K562 (cell line): ENCODE data around the gene ERAL1. TPM values are rescaled to one million over a fixed set of nuclear protein-coding genes. Genes with fewer than 3 reads are reported as not detected.
A peak's percentile ranks its signal among the peaks of the same experiment; 100 is the strongest.

Experiments
- BRD4 ChIP-seq: fragments of 200-600 bp; sonication (generic); IDR thresholded peaks from 2 replicates; pipeline ENCODE4 v1.6.1; 2017; ENCODE audit warnings: inconsistent platforms
- HIVEP1 ChIP-seq: fragments of 250-450 bp; sonication (Bioruptor Pico); IDR thresholded peaks from 2 replicates; pipeline ENCODE4 v1.4.0; 2020; ENCODE audit warnings: mild to moderate bottlenecking
- HMG20A ChIP-seq: fragments of 450-650 bp; formaldehyde crosslinking; conservative IDR thresholded peaks from 2 replicates; pipeline ENCODE4 v1.4.0; 2020; ENCODE audit warnings: mild to moderate bottlenecking, mixed read lengths
- HMG20B ChIP-seq: fragments of 250-450 bp; sonication (Bioruptor Pico); IDR thresholded peaks from 2 replicates; pipeline ENCODE4 v1.5.0; 2021; ENCODE audit warnings: mild to moderate bottlenecking
- JUN ChIP-seq, 2 experiments: sonication (generic) in 1 of 2; formaldehyde crosslinking in 1 of 2; IDR thresholded peaks; 2 replicates each; pipeline versions ENCODE4 v1.6.1 to v1.8.0; 2012 to 2022; ENCODE audit warnings: borderline replicate concordance in 2 of 2, mild to moderate bottlenecking in 2 of 2, improper control_type of control experiment in 1 of 2, low read depth in 1 of 2, low read length in 1 of 2, missing genetic modification reagents in 1 of 2
- MTA1 ChIP-seq: fragments of 450-650 bp; IDR thresholded peaks from 2 replicates; pipeline ENCODE4 v1.6.1; 2017; ENCODE audit warnings: borderline replicate concordance
- MXI1 ChIP-seq: IDR thresholded peaks from 2 replicates; pipeline ENCODE4 v1.6.1; 2011; ENCODE audit warnings: low read depth, mild to moderate bottlenecking, improper control_type of control experiment, low read length
- MYNN ChIP-seq, 2 experiments: sonication (generic); formaldehyde crosslinking in 1 of 2; IDR thresholded peaks; 2 replicates each; pipeline versions ENCODE4 v1.5.0 to v1.6.1; 2016 to 2020; ENCODE audit warnings: antibody characterized with exemption in 1 of 2, missing genetic modification reagents in 1 of 2
- NR2C1 ChIP-seq, 2 experiments: fragments of 450-650 bp; IDR thresholded peaks; 2 replicates each; pipeline ENCODE4 v1.6.1; 2017; ENCODE audit warnings: mild to moderate bottlenecking in 2 of 2, antibody characterized with exemption in 1 of 2, inconsistent platforms in 1 of 2, missing compliant biosample characterization in 1 of 2, missing genetic modification characterization in 1 of 2
- NR3C1 ChIP-seq: sonication (generic); formaldehyde crosslinking; IDR thresholded peaks from 2 replicates; pipeline ENCODE4 v1.8.1; 2022; ENCODE audit warnings: missing genetic modification reagents
- POLR3G ChIP-seq: IDR thresholded peaks from 2 replicates; pipeline ENCODE4 v1.6.1; 2011; ENCODE audit not compliant: insufficient read length, insufficient replicate concordance; ENCODE audit errors: extremely low read depth
- RB1 ChIP-seq: fragments of 450-650 bp; IDR thresholded peaks from 2 replicates; pipeline ENCODE4 v1.6.1; 2017; ENCODE audit warnings: low read depth, mild to moderate bottlenecking
- RBM22 ChIP-seq: fragments of 200-400 bp; formaldehyde crosslinking; IDR thresholded peaks from 2 replicates; pipeline ENCODE4 v1.6.1; 2018; ENCODE audit warnings: low read length, low read depth; ENCODE audit not compliant: poor library complexity, severe bottlenecking
- SPI1 ChIP-seq: IDR thresholded peaks from 2 replicates; pipeline ENCODE4 v1.6.1; 2011; ENCODE audit warnings: low read depth, low read length, control low read depth, borderline replicate concordance
- SUPT5H ChIP-seq: fragments of 450-650 bp; IDR thresholded peaks from 2 replicates; pipeline ENCODE4 v1.6.1; 2016
- TCF7 ChIP-seq: sonication (generic); IDR thresholded peaks from 2 replicates; pipeline ENCODE4 v1.6.1; 2016; ENCODE audit warnings: antibody characterized with exemption, borderline replicate concordance
- ZNF431 ChIP-seq: sonication (generic); formaldehyde crosslinking; IDR thresholded peaks from 2 replicates; pipeline ENCODE4 v1.8.0; 2022; ENCODE audit warnings: mild to moderate bottlenecking, missing genetic modification reagents
- ZNF445 ChIP-seq: fragments of 250-450 bp; sonication (Bioruptor Pico); IDR thresholded peaks from 2 replicates; pipeline ENCODE4 v1.4.0; 2020; ENCODE audit warnings: low read depth, mild to moderate bottlenecking, moderate library complexity
- ZNF75A ChIP-seq: fragments of 450-650 bp; formaldehyde crosslinking; IDR thresholded peaks from 2 replicates; pipeline ENCODE4 v1.4.0; 2020; ENCODE audit warnings: mild to moderate bottlenecking
- polyA plus RNA-seq, 8 experiments: library from polyadenylated mRNA; depleted of rRNA in 4 of 8; stranded (reverse) in 5 of 8; unstranded in 3 of 8; fragments of >200 nt; fragmentation: Nextera tagmentation in 2 of 8; fragmentation: Illumina TruSeq in 1 of 8; extraction: Ambion mirVana in 2 of 8; extraction: Trizol in 1 of 8; gene quantifications; 2 replicates each; pipeline versions ENCODE4 v1.2.1 to v1.2.3, GENCODE V29; 2011 to 2014; ENCODE audit warnings: inconsistent platforms in 1 of 8, missing spikeins in 1 of 8
- total RNA-seq, 7 experiments: library from RNA; depleted of rRNA in 6 of 7; stranded (reverse); fragments of >200 nt in 6 of 7; fragmentation: Illumina TruSeq in 2 of 7; extraction: Trizol in 2 of 7; gene quantifications; 2 replicates each; pipeline versions ENCODE4 v1.2.1 to v1.2.3, GENCODE V29; 2011 to 2021; ENCODE audit warnings: low replicate concordance in 1 of 7
- TF ChIP-seq, protein P1 (sequence below): fragments of 250-450 bp; sonication (Bioruptor Pico); IDR thresholded peaks from 2 replicates; pipeline ENCODE4 v1.4.0; 2020; ENCODE audit warnings: mild to moderate bottlenecking, moderate library complexity, borderline replicate concordance
- TF ChIP-seq, protein P2 (sequence below): fragments of 450-650 bp; IDR thresholded peaks from 2 replicates; pipeline ENCODE4 v1.6.1; 2014; ENCODE audit warnings: low read depth, mild to moderate bottlenecking, moderate library complexity, borderline replicate concordance
- TF ChIP-seq, protein P3 (sequence below): fragments of 250-450 bp; sonication (Bioruptor Pico); IDR thresholded peaks from 2 replicates; pipeline ENCODE4 v1.4.0; 2020

Gene ERAL1
- total and polyA plus RNA-seq, 9 of the 15 experiments (the other 6 are each of a cell fraction or from before 2014, with no cell fraction given), result 37.5 to 351 (median 106) TPM

DNA sequence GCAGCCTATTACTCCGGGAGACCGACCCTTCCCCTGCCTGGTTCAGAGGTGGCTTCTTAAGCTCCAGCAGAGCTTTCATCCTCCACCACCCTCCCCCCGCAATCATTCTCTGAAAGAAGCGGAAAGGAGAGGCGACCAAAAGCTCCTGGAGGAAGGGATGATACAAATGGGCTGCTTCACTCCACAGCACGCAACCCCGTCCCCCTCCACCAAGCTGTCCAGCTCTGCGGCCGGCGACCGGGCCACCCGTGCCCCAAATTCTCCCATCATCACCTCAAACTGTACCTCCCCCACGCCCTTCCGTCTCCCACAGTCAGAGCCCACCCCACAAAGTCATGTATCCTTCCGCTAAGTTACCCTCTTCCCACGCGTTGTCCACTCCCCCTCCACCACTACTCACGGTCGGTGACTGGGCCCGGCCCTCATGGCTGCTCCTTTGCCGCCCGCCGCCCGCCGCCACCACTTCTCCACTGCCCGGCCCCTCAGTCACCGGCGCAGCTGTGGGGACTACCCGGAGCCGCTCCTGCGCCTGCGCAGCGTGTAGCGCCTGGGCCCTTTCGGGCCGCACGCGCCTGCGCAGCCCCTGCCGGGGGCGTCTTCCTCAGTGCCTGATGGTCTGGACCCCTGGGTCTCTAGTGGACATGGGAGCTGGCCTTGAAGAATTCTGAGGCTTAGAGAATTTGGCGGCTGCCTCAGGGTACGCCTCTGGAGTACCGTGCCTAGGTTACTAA lies 12.4 kb upstream of the ERAL1 start, which contains the start of gene FAM222B (continued):
- TF ChIP-seq HIVEP1 (CRISPR knock-in tag) (no peak), MYNN (IDR thresholded peaks at IDR 0.05) (peak; percentile 25; the same call in 1 of the 2 replicates), MYNN (CRISPR knock-in tag; IDR thresholded peaks at IDR 0.05) (no peak), ZNF75A (CRISPR knock-in tag) (no peak), HMG20B (CRISPR knock-in tag) (no peak), BRD4 (no peak), SPI1 (0 out of 2 replicates have a peak, but pooled peaks have one; percentile 16), NR3C1 (CRISPR knock-in tag) (no peak), JUN (IDR thresholded peaks at IDR 0.05; ENCODE audit: borderline replicate concordance, low read depth, low read length) (no peak), JUN (CRISPR knock-in tag; IDR thresholded peaks at IDR 0.05; ENCODE audit: borderline replicate concordance) (no peak), NR2C1 (IDR thresholded peaks at IDR 0.05) (no peak), NR2C1 (tag; IDR thresholded peaks at IDR 0.05) (no peak), RB1 (peak; percentile 64), HMG20A (CRISPR knock-in tag) (no peak), TCF7 (0 out of 2 replicates have a peak, but pooled peaks have one; percentile 20), SUPT5H (peak; percentile 97), MXI1 (no peak; the same call in 1 of the 2 replicates), MTA1 (peak; percentile 74), ZNF431 (CRISPR knock-in tag) (no peak), POLR3G (no peak), RBM22 (no peak), ZNF445 (CRISPR knock-in tag) (no peak)
- TF ChIP-seq, protein P1, sequence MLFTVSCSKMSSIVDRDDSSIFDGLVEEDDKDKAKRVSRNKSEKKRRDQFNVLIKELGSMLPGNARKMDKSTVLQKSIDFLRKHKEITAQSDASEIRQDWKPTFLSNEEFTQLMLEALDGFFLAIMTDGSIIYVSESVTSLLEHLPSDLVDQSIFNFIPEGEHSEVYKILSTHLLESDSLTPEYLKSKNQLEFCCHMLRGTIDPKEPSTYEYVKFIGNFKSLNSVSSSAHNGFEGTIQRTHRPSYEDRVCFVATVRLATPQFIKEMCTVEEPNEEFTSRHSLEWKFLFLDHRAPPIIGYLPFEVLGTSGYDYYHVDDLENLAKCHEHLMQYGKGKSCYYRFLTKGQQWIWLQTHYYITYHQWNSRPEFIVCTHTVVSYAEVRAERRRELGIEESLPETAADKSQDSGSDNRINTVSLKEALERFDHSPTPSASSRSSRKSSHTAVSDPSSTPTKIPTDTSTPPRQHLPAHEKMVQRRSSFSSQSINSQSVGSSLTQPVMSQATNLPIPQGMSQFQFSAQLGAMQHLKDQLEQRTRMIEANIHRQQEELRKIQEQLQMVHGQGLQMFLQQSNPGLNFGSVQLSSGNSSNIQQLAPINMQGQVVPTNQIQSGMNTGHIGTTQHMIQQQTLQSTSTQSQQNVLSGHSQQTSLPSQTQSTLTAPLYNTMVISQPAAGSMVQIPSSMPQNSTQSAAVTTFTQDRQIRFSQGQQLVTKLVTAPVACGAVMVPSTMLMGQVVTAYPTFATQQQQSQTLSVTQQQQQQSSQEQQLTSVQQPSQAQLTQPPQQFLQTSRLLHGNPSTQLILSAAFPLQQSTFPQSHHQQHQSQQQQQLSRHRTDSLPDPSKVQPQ (CRISPR knock-in tag), result no peak
- TF ChIP-seq, protein P2, sequence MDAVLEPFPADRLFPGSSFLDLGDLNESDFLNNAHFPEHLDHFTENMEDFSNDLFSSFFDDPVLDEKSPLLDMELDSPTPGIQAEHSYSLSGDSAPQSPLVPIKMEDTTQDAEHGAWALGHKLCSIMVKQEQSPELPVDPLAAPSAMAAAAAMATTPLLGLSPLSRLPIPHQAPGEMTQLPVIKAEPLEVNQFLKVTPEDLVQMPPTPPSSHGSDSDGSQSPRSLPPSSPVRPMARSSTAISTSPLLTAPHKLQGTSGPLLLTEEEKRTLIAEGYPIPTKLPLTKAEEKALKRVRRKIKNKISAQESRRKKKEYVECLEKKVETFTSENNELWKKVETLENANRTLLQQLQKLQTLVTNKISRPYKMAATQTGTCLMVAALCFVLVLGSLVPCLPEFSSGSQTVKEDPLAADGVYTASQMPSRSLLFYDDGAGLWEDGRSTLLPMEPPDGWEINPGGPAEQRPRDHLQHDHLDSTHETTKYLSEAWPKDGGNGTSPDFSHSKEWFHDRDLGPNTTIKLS, result no peak; the same call in 1 of the 2 replicates
- TF ChIP-seq, protein P3, sequence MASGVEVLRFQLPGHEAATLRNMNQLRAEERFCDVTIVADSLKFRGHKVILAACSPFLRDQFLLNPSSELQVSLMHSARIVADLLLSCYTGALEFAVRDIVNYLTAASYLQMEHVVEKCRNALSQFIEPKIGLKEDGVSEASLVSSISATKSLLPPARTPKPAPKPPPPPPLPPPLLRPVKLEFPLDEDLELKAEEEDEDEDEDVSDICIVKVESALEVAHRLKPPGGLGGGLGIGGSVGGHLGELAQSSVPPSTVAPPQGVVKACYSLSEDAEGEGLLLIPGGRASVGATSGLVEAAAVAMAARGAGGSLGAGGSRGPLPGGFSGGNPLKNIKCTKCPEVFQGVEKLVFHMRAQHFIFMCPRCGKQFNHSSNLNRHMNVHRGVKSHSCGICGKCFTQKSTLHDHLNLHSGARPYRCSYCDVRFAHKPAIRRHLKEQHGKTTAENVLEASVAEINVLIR (CRISPR knock-in tag), result no peak
